Measurements from ENCODE around the gene CAVIN4. TPM values are rescaled to one million over a fixed set of nuclear protein-coding genes. Genes with fewer than 3 reads are reported as not detected.

Gene CAVIN4
- total RNA-seq, 1 experiment from 2014 or later = 0.59 TPM

DNA sequence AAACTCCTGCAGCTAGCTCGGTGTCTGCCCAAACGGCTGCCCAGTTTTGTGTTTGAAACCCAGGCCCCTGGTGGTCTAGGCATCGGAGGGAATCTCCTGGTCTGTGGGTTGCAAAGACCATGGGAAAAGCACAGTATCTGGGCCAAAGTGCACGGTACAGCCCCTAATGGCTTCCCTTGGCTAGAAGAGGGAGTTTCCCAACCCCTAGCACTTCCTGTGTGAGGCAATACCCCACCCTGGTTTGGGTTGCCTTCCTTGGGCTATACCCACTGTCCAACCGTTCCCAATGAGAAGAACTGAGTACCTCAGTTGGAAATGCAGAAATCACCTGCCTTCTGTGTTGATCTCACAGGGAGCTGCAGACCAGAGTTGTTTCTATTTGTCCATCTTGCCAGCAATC is 41.8 kb downstream of the CAVIN4 start:
- Histone ChIP-seq H3K4me2 (ENCODE audit: low read length) (no peak overlapping the region), H3K79me2 (ENCODE audit: insufficient read depth, low read length) (no peaks in the 10 kb centered on the region), H3K27me3 (ENCODE audit: insufficient read depth, low read length) (no peaks in the 10 kb centered on the region), H3K9me2 (ENCODE audit: insufficient read depth) (no peaks in the 10 kb centered on the region), H4K20me1 (ENCODE audit: insufficient read depth) (no peaks in the 10 kb centered on the region), H3K4me1 (ENCODE audit: control insufficient read depth in 1 of 2, insufficient read depth in 2 of 2, low read length in 2 of 2) (no peaks in the 10 kb centered on the region), H3K9me3 (ENCODE audit: control insufficient read depth in 1 of 2, insufficient read depth in 1 of 2, low read depth in 1 of 2, low read length in 2 of 2) (no peaks in the 10 kb centered on the region), H3K9ac (ENCODE audit: low read length) (no peak overlapping the region), H2AFZ (ENCODE audit: low read depth, low read length, poor library complexity, severe bottlenecking) (no peak overlapping the region), H3K4me3 (replicated peaks in 1 of 2; ENCODE audit: low read depth in 1 of 2, low read length in 2 of 2) (no peak overlapping the region), H3K36me3 (ENCODE audit: control insufficient read depth in 1 of 2, insufficient read depth in 2 of 2, low read length in 2 of 2) (no peaks in the 10 kb centered on the region), H3K27ac (ENCODE audit: low read depth, low read length) (no peak overlapping the region)
- DNase-seq (ENCODE audit: low read depth, low spot score) (no peak), ATAC-seq (no peak)
- intact Hi-C loops (cut with micrococcal nuclease) = loop anchor here (10.0 kb wide), 1 partner anchor 335 kb away; no protein-coding TSS in a partner anchor
- ChIA-PET CTCF (interaction anchor here (0.6 kb wide), 1 partner anchor 695 kb away, joined by 4 read pairs; no protein-coding TSS in a partner anchor), RAD21 (ENCODE audit: low non-redundant PET in 1 of 2, low total read pairs in 2 of 2, uncharacterized antibody in 2 of 2, unreplicated experiment in 2 of 2) (no interaction called here), POLR2A (no interaction called here)
- TF ChIP-seq EZH2phosphoT487 (IDR thresholded peaks at IDR 0.05; ENCODE audit: borderline replicate concordance) (no peak), SIN3A (IDR thresholded peaks at IDR 0.05; ENCODE audit: low read depth) (no peak), JUND (IDR thresholded peaks at IDR 0.05) (no peak)
- no TSS peak for BruUV-seq (replicated peaks)

DNA sequence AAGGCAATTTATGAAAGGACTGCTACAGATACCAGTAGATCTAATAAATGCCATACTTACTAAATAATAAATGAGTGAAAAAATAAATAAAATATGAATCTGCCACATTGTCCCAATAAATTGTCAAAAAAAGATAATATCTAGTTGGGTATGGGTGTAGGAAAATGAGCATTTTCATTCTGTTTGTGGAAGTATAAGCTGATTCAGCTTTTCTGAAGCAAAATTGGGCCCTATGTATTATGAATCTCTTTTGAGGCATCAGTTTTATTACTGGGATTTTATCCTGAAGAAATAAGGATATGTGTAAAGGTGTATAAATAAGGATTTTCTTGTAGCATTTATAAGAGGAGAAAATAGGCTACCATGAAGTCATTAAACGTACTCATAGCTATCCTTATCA is 46.1 kb downstream of the CAVIN4 start:
- ChIA-PET POLR2A (no interaction called here), CTCF (no interaction called here)

More for the DNA sequence above, 46.1 kb downstream of the CAVIN4 start:
- Histone ChIP-seq H2AFZ (ENCODE audit: low read depth, low read length, poor library complexity, severe bottlenecking) (no peak overlapping the region), H3K4me2 (ENCODE audit: low read length) (no peak overlapping the region), H3K9me3 (ENCODE audit: control insufficient read depth in 1 of 2, insufficient read depth in 1 of 2, low read depth in 1 of 2, low read length in 2 of 2) (no peaks in the 10 kb centered on the region), H3K9ac (ENCODE audit: low read length) (no peak overlapping the region), H3K4me1 (ENCODE audit: control insufficient read depth in 1 of 2, insufficient read depth in 2 of 2, low read length in 2 of 2) (no peaks in the 10 kb centered on the region), H3K36me3 (ENCODE audit: control insufficient read depth in 1 of 2, insufficient read depth in 2 of 2, low read length in 2 of 2) (no peaks in the 10 kb centered on the region), H3K9me2 (ENCODE audit: insufficient read depth) (no peaks in the 10 kb centered on the region), H3K27ac (ENCODE audit: low read depth, low read length) (no peak overlapping the region), H3K79me2 (ENCODE audit: insufficient read depth, low read length) (no peaks in the 10 kb centered on the region), H3K4me3 (replicated peaks in 1 of 2; ENCODE audit: low read depth in 1 of 2, low read length in 2 of 2) (no peak overlapping the region), H4K20me1 (ENCODE audit: insufficient read depth) (no peaks in the 10 kb centered on the region), H3K27me3 (ENCODE audit: insufficient read depth, low read length) (no peaks in the 10 kb centered on the region)
- RAD21 ChIA-PET (ENCODE audit: low non-redundant PET in 1 of 2, low total read pairs in 2 of 2, uncharacterized antibody in 2 of 2, unreplicated experiment in 2 of 2) = no interaction called here
- no TSS peak for BruUV-seq (replicated peaks)
- no peak for ATAC-seq
- TF ChIP-seq SIN3A (IDR thresholded peaks at IDR 0.05; ENCODE audit: low read depth) = no peak
- TF ChIP-seq RAD21 (IDR thresholded peaks at IDR 0.05; ENCODE audit: low read depth) = no peak
- no peak for TF ChIP-seq SP1 (IDR thresholded peaks at IDR 0.05; ENCODE audit: low read depth)
- no peak for TF ChIP-seq TCF7L2 (IDR thresholded peaks at IDR 0.05; ENCODE audit: borderline replicate concordance, extremely low read depth, insufficient read depth, insufficient read length)
- no peak for TF ChIP-seq ELF1 (IDR thresholded peaks at IDR 0.05; ENCODE audit: borderline replicate concordance, low read depth)
- TF ChIP-seq, protein P1, sequence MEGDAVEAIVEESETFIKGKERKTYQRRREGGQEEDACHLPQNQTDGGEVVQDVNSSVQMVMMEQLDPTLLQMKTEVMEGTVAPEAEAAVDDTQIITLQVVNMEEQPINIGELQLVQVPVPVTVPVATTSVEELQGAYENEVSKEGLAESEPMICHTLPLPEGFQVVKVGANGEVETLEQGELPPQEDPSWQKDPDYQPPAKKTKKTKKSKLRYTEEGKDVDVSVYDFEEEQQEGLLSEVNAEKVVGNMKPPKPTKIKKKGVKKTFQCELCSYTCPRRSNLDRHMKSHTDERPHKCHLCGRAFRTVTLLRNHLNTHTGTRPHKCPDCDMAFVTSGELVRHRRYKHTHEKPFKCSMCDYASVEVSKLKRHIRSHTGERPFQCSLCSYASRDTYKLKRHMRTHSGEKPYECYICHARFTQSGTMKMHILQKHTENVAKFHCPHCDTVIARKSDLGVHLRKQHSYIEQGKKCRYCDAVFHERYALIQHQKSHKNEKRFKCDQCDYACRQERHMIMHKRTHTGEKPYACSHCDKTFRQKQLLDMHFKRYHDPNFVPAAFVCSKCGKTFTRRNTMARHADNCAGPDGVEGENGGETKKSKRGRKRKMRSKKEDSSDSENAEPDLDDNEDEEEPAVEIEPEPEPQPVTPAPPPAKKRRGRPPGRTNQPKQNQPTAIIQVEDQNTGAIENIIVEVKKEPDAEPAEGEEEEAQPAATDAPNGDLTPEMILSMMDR (IDR thresholded peaks at IDR 0.05 in 2 of 3, conservative IDR thresholded peaks at IDR 0.05 in 1 of 3; ENCODE audit: borderline replicate concordance in 1 of 3, insufficient read depth in 1 of 3, low read depth in 2 of 3, low read length in 2 of 3) = no peak
- TF ChIP-seq EZH2 (IDR thresholded peaks at IDR 0.05) = no peak
- TF ChIP-seq, protein P2, sequence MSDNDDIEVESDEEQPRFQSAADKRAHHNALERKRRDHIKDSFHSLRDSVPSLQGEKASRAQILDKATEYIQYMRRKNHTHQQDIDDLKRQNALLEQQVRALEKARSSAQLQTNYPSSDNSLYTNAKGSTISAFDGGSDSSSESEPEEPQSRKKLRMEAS (IDR thresholded peaks at IDR 0.05) = no peak
- TF ChIP-seq CEBPB (IDR thresholded peaks at IDR 0.05; ENCODE audit: low read depth) = no peak
- no peak for TF ChIP-seq EGR1 (IDR thresholded peaks at IDR 0.05; ENCODE audit: low read depth)
- TF ChIP-seq, protein P3, sequence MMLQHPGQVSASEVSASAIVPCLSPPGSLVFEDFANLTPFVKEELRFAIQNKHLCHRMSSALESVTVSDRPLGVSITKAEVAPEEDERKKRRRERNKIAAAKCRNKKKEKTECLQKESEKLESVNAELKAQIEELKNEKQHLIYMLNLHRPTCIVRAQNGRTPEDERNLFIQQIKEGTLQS (IDR thresholded peaks at IDR 0.05) = no peak
- DNase-seq (ENCODE audit: low read depth, low spot score) = no peak
- intact Hi-C loops (cut with micrococcal nuclease) = loop anchor here (10.0 kb wide), 1 partner anchor 331 kb away; no protein-coding TSS in a partner anchor

Data from HCT116 (cell line).